H7 (cell line): ENCODE data around the gene STAG1. TPM values are rescaled to one million over a fixed set of nuclear protein-coding genes. Genes with fewer than 3 reads are reported as not detected.
"Not testable (repeated sequence)": the region's sequence is repeated elsewhere in the genome, so short reads cannot be mapped to it uniquely, and the experiment has no call there.

Experiments
- DNase-seq: peaks from one replicate; pipeline ENCODE4 v3.0.0; 2012
- H3K27me3 ChIP-seq: 2 replicates; pipeline ENCODE4 v1.6.0; 2011; ENCODE audit warnings: mild to moderate bottlenecking, low read length; ENCODE audit not compliant: control insufficient read depth, insufficient read depth
- H3K36me3 ChIP-seq: replicated peaks from 2 replicates; pipeline ENCODE4 v1.5.1; 2011; ENCODE audit warnings: low read length; ENCODE audit not compliant: control insufficient read depth, insufficient read depth
- H3K4me3 ChIP-seq: 2 replicates; pipeline ENCODE4 v1.5.1; 2011; ENCODE audit warnings: low read depth, mild to moderate bottlenecking, control low read depth, low read length, moderate library complexity; ENCODE audit not compliant: insufficient read depth
- total RNA-seq: library from RNA; depleted of rRNA; stranded (reverse); fragments of >200 nt; shearing (Covaris generic); gene quantifications from 2 replicates; pipeline ENCODE4 v1.2.3, GENCODE V29; 2014

Gene STAG1
- total RNA-seq, 1 experiment from 2014 or later: 11.6 TPM

GRCh38 chr3:136666301-136666700 is 85.9 kb downstream of the STAG1 start:
- DNase-seq, H3K36me3 ChIP-seq, H3K4me3 ChIP-seq: not testable (repeated sequence)

GRCh38 chr3:136664771-136665170 is 87.4 kb downstream of the STAG1 start:
- Histone ChIP-seq H3K4me3 (no peak overlapping the region), H3K27me3 (no peaks in the 10 kb centered on the region), H3K36me3 (no peaks in the 10 kb centered on the region)
- no peak for DNase-seq

More at GRCh38 chr3:136666301-136666700, 85.9 kb downstream of the STAG1 start:
- not testable (repeated sequence) for H3K27me3 ChIP-seq

GRCh38 chr3:136661282-136661681 is 90.9 kb downstream of the STAG1 start:
- DNase-seq: no peak
- H3K27me3 ChIP-seq: no peaks in the 10 kb centered on the region
- H3K4me3 ChIP-seq: no peak overlapping the region
- H3K36me3 ChIP-seq: no peaks in the 10 kb centered on the region

- no peak overlapping the region for H3K4me3 ChIP-seq
- no peaks in the 10 kb centered on the region for H3K36me3 ChIP-seq
- no peaks in the 10 kb centered on the region for H3K27me3 ChIP-seq
- no peak for DNase-seq
Observed at GRCh38 chr3:136658946-136659682, 93.1 kb downstream of the STAG1 start.

- H3K4me3 ChIP-seq: no peak overlapping the region
- no peaks in the 10 kb centered on the region for H3K36me3 ChIP-seq
- H3K27me3 ChIP-seq: no peaks in the 10 kb centered on the region
- DNase-seq: no peak
Observed at GRCh38 chr3:136657526-136657925, 94.7 kb downstream of the STAG1 start.

GRCh38 chr3:136653628-136654027 is 98.5 kb downstream of the STAG1 start:
- H3K36me3 ChIP-seq: no peaks in the 10 kb centered on the region
- H3K27me3 ChIP-seq: no peaks in the 10 kb centered on the region
- H3K4me3 ChIP-seq: no peak overlapping the region
- DNase-seq: no peak

- H3K4me3 ChIP-seq: no peak overlapping the region
- no peak for DNase-seq
Observed at GRCh38 chr3:136651581-136651980, 100.6 kb downstream of the STAG1 start.

GRCh38 chr3:136650461-136650860 is 101.7 kb downstream of the STAG1 start:
- no peak overlapping the region for H3K4me3 ChIP-seq
- no peaks in the 10 kb centered on the region for H3K27me3 ChIP-seq
- no peaks in the 10 kb centered on the region for H3K36me3 ChIP-seq
- DNase-seq: no peak

More at GRCh38 chr3:136651581-136651980, 100.6 kb downstream of the STAG1 start:
- H3K36me3 ChIP-seq: no peaks in the 10 kb centered on the region
- no peaks in the 10 kb centered on the region for H3K27me3 ChIP-seq

- Histone ChIP-seq H3K4me3 (no peak overlapping the region), H3K36me3 (no peaks in the 10 kb centered on the region), H3K27me3 (no peaks in the 10 kb centered on the region)
- no peak for DNase-seq
Observed at GRCh38 chr3:136645915-136646314, 106.3 kb downstream of the STAG1 start.

GRCh38 chr3:136644212-136644611 is 108.0 kb downstream of the STAG1 start:
- Histone ChIP-seq H3K4me3 (no peak overlapping the region), H3K27me3 (no peaks in the 10 kb centered on the region), H3K36me3 (no peaks in the 10 kb centered on the region)
- DNase-seq: no peak

- not testable (repeated sequence) for DNase-seq, H3K27me3 ChIP-seq, H3K4me3 ChIP-seq, H3K36me3 ChIP-seq
Observed at GRCh38 chr3:136643380-136643779, 108.8 kb downstream of the STAG1 start.

- Histone ChIP-seq H3K4me3 (no peak overlapping the region), H3K36me3 (no peaks in the 10 kb centered on the region), H3K27me3 (no peaks in the 10 kb centered on the region)
- DNase-seq: no peak
Observed at GRCh38 chr3:136642711-136643110, 109.5 kb downstream of the STAG1 start.

GRCh38 chr3:136639069-136639468 is 113.1 kb downstream of the STAG1 start:
- Histone ChIP-seq H3K36me3 (no peaks in the 10 kb centered on the region), H3K27me3 (no peaks in the 10 kb centered on the region), H3K4me3 (no peak overlapping the region)
- no peak for DNase-seq

GRCh38 chr3:136637176-136637575 is 115.0 kb downstream of the STAG1 start:
- Histone ChIP-seq H3K27me3 (no peaks in the 10 kb centered on the region), H3K36me3 (no peaks in the 10 kb centered on the region), H3K4me3 (no peak overlapping the region)
- no peak for DNase-seq

- H3K27me3 ChIP-seq: no peaks in the 10 kb centered on the region
- no peak for DNase-seq
- no peak overlapping the region for H3K4me3 ChIP-seq
- no peaks in the 10 kb centered on the region for H3K36me3 ChIP-seq
Observed at GRCh38 chr3:136634821-136635220, 117.4 kb downstream of the STAG1 start.
